Mesendoderm (in vitro differentiated cells): ENCODE data around the gene AOPEP.

Source experiments
- DNase-seq: peaks from one replicate; pipeline ENCODE4 v3.0.0; 2013
- H2AK5ac ChIP-seq: 2 replicates; pipeline ENCODE4 v1.6.1; 2013; ENCODE audit warnings: low read length, inconsistent platforms
- H2BK120ac ChIP-seq: 2 replicates; pipeline ENCODE4 v1.6.1; 2013; ENCODE audit warnings: low read depth, mild to moderate bottlenecking, low read length, moderate library complexity, mixed read lengths
- H2BK15ac ChIP-seq: replicated peaks from 2 replicates; pipeline ENCODE4 v1.6.1; 2013; ENCODE audit warnings: low read depth, mild to moderate bottlenecking, moderate library complexity
- H2BK5ac ChIP-seq: 2 replicates; pipeline ENCODE4 v1.6.1; 2013; ENCODE audit warnings: low read length, inconsistent platforms
- H3K18ac ChIP-seq: 2 replicates; pipeline ENCODE4 v1.6.1; 2013; ENCODE audit warnings: mild to moderate bottlenecking, low read length, mixed read lengths
- H3K23ac ChIP-seq: one replicate; pipeline ENCODE4 v1.6.1; 2013; ENCODE audit warnings: low read length
- H3K27ac ChIP-seq: 2 replicates; pipeline ENCODE4 v1.5.1; 2013; ENCODE audit warnings: low read depth, mild to moderate bottlenecking, inconsistent platforms, low read length, moderate library complexity
- H3K27me3 ChIP-seq: 2 replicates; pipeline ENCODE4 v1.6.1; 2013; ENCODE audit warnings: low read length, control low read depth, mild to moderate bottlenecking, inconsistent platforms; ENCODE audit not compliant: insufficient read depth, poor library complexity
- H3K36me3 ChIP-seq: 2 replicates; pipeline ENCODE4 v1.6.1; 2013; ENCODE audit warnings: low read length, inconsistent platforms; ENCODE audit not compliant: control insufficient read depth, insufficient read depth
- H3K4ac ChIP-seq: one replicate; pipeline ENCODE4 v1.6.1; 2013; ENCODE audit warnings: low read depth, mild to moderate bottlenecking, low read length, moderate library complexity
- H3K4me1 ChIP-seq: 2 replicates; pipeline ENCODE4 v1.6.1; 2013; ENCODE audit warnings: low read depth, low read length, inconsistent platforms; ENCODE audit not compliant: control insufficient read depth
- H3K4me2 ChIP-seq: 2 replicates; pipeline ENCODE4 v1.6.1; 2013; ENCODE audit warnings: low read length
- H3K4me3 ChIP-seq: 2 replicates; pipeline ENCODE4 v1.5.1; 2013; ENCODE audit warnings: mild to moderate bottlenecking, low read length
- H3K56ac ChIP-seq: one replicate; pipeline ENCODE4 v1.6.1; 2013; ENCODE audit warnings: low read length
- H3K79me1 ChIP-seq: 2 replicates; pipeline ENCODE4 v1.6.1; 2013; ENCODE audit warnings: low read length, inconsistent platforms
- H3K79me2 ChIP-seq: 2 replicates; pipeline ENCODE4 v1.6.1; 2013; ENCODE audit warnings: mild to moderate bottlenecking, low read length; ENCODE audit not compliant: control insufficient read depth, insufficient read depth
- H3K9ac ChIP-seq: 2 replicates; pipeline ENCODE4 v1.6.1; 2013; ENCODE audit warnings: low read length, inconsistent platforms
- H4K5ac ChIP-seq: one replicate; pipeline ENCODE4 v1.6.1; 2013; ENCODE audit warnings: low read length
- H4K8ac ChIP-seq: one replicate; pipeline ENCODE4 v1.6.1; 2013; ENCODE audit warnings: low read depth, mild to moderate bottlenecking, control low read depth, low read length, moderate library complexity
- WGBS: extraction: QIAGEN DNeasy Blood & Tissue Kit; methylation state at CpG from one replicate; pipeline ENCODE4 v1.1.7; 2013; ENCODE audit warnings: low lambda C conversion rate, missing lambda C conversion rate; ENCODE audit not compliant: insufficient coverage; ENCODE audit errors: extremely low coverage; 5-methylcytosine and 5-hydroxymethylcytosine counted together

The AOPEP gene

GRCh38 chr9:94997727-94998126 lies 271.2 kb downstream of the AOPEP start:
- no peak overlapping the region for H3K27ac ChIP-seq
- no peaks in the 10 kb centered on the region for H3K36me3 ChIP-seq
- no peak overlapping the region for H3K18ac ChIP-seq
- H3K4me3 ChIP-seq: no peak overlapping the region
- no peak overlapping the region for H3K4me2 ChIP-seq
- H4K5ac ChIP-seq: no peak overlapping the region
- no peak overlapping the region for H3K4ac ChIP-seq
- H3K23ac ChIP-seq: no peak overlapping the region
- WGBS: no CpG with 5 or more reads among the region's 5 CpGs
- H3K56ac ChIP-seq: no peak overlapping the region
- no peaks in the 10 kb centered on the region for H3K79me2 ChIP-seq
- no peaks in the 10 kb centered on the region for H3K27me3 ChIP-seq
- no peak overlapping the region for H2BK15ac ChIP-seq
- no peak overlapping the region for H3K9ac ChIP-seq
- no peak overlapping the region for H4K8ac ChIP-seq
- DNase-seq: no peak
- no peak overlapping the region for H2BK120ac ChIP-seq
- H3K4me1 ChIP-seq: peaks cover 2% of the 10 kb centered on the region
- H3K79me1 ChIP-seq: no peaks in the 10 kb centered on the region
- H2AK5ac ChIP-seq: no peak overlapping the region
- H2BK5ac ChIP-seq: no peak overlapping the region

GRCh38 chr9:94999832-95000231 lies 273.3 kb downstream of the AOPEP start:
- no peak overlapping the region for H3K9ac ChIP-seq
- no CpG with 5 or more reads among the region's 3 CpGs for WGBS
- no peaks in the 10 kb centered on the region for H3K79me1 ChIP-seq
- DNase-seq: no peak
- H2BK15ac ChIP-seq: no peak overlapping the region
- no peak overlapping the region for H2BK120ac ChIP-seq
- H4K5ac ChIP-seq: no peak overlapping the region
- peak overlapping the region; percentile 18 for H3K18ac ChIP-seq
- peaks cover 2% of the 10 kb centered on the region for H3K27me3 ChIP-seq
- H2BK5ac ChIP-seq: no peak overlapping the region
- H4K8ac ChIP-seq: no peak overlapping the region
- no peak overlapping the region for H3K4me2 ChIP-seq
- H3K36me3 ChIP-seq: no peaks in the 10 kb centered on the region
- H3K4me1 ChIP-seq: peaks cover 2% of the 10 kb centered on the region
- H2AK5ac ChIP-seq: no peak overlapping the region
- H3K27ac ChIP-seq: no peak overlapping the region
- no peak overlapping the region for H3K4ac ChIP-seq
- H3K56ac ChIP-seq: no peak overlapping the region
- no peak overlapping the region for H3K23ac ChIP-seq
- no peak overlapping the region for H3K4me3 ChIP-seq
- no peaks in the 10 kb centered on the region for H3K79me2 ChIP-seq

- no peak for DNase-seq
- Histone ChIP-seq H3K56ac (no peak overlapping the region), H2BK5ac (no peak overlapping the region), H3K79me1 (no peaks in the 10 kb centered on the region), H4K5ac (no peak overlapping the region), H3K27me3 (peaks cover 7% of the 10 kb centered on the region), H3K4me2 (no peak overlapping the region), H3K23ac (no peak overlapping the region), H2AK5ac (no peak overlapping the region), H4K8ac (no peak overlapping the region), H3K4ac (no peak overlapping the region), H2BK120ac (no peak overlapping the region), H3K4me1 (peaks cover 2% of the 10 kb centered on the region), H3K9ac (no peak overlapping the region), H3K79me2 (no peaks in the 10 kb centered on the region), H3K4me3 (no peak overlapping the region), H3K18ac (no peak overlapping the region), H2BK15ac (no peak overlapping the region), H3K27ac (no peak overlapping the region), H3K36me3 (no peaks in the 10 kb centered on the region)
- no CpG with 5 or more reads among the region's 6 CpGs for WGBS
Observed at GRCh38 chr9:95000821-95001220, 274.3 kb downstream of the AOPEP start.

GRCh38 chr9:95001720-95002119 lies 275.2 kb downstream of the AOPEP start:
- Histone ChIP-seq H3K79me2 (no peaks in the 10 kb centered on the region), H3K4me1 (no peaks in the 10 kb centered on the region), H2BK5ac (no peak overlapping the region), H2BK120ac (no peak overlapping the region), H3K79me1 (no peaks in the 10 kb centered on the region), H3K23ac (no peak overlapping the region), H3K56ac (no peak overlapping the region), H4K8ac (no peak overlapping the region), H4K5ac (no peak overlapping the region), H3K4ac (no peak overlapping the region), H3K36me3 (no peaks in the 10 kb centered on the region), H3K4me3 (no peak overlapping the region), H3K27ac (no peak overlapping the region), H3K27me3 (peaks cover 7% of the 10 kb centered on the region), H3K9ac (no peak overlapping the region), H2BK15ac (no peak overlapping the region), H2AK5ac (no peak overlapping the region), H3K4me2 (no peak overlapping the region), H3K18ac (no peak overlapping the region)
- DNase-seq: no peak
- no CpG with 5 or more reads among the region's 7 CpGs for WGBS

- DNase-seq: peak; percentile 64
- peak overlapping the region; percentile 75 for H3K9ac ChIP-seq
- peak overlapping the region; percentile 79 for H3K4ac ChIP-seq
- H3K79me1 ChIP-seq: no peaks in the 10 kb centered on the region
- peak overlapping the region; percentile 78 for H2BK15ac ChIP-seq
- no peak overlapping the region for H4K5ac ChIP-seq
- peak overlapping the region; percentile 56 for H2BK120ac ChIP-seq
- H3K4me1 ChIP-seq: no peaks in the 10 kb centered on the region
- peak overlapping the region; percentile 65 for H3K4me3 ChIP-seq
- no peaks in the 10 kb centered on the region for H3K36me3 ChIP-seq
- H4K8ac ChIP-seq: peak overlapping the region; percentile 94
- no peak overlapping the region for H3K23ac ChIP-seq
- no peak overlapping the region for H3K27ac ChIP-seq
- no peaks in the 10 kb centered on the region for H3K79me2 ChIP-seq
- H3K4me2 ChIP-seq: peak overlapping the region; percentile 64
- H3K18ac ChIP-seq: peak overlapping the region; percentile 91
- no CpG with 5 or more reads among the region's 19 CpGs for WGBS
- peaks cover 7% of the 10 kb centered on the region for H3K27me3 ChIP-seq
- no peak overlapping the region for H2BK5ac ChIP-seq
- peak overlapping the region; percentile 81 for H3K56ac ChIP-seq
- no peak overlapping the region for H2AK5ac ChIP-seq
Observed at GRCh38 chr9:95003689-95004410, 277.4 kb downstream of the AOPEP start.
